T1000 (cell line): ENCODE measurements around the gene TMEM43.

ENCODE experiments used
- DNase-seq: peaks from one replicate; lab custom pipeline; 2025; ENCODE audit warnings: mixed read lengths; lab: John Stamatoyannopoulos, UW

The TMEM43 gene

GRCh38 chr3:14178247-14179113 lies 53.6 kb downstream of the TMEM43 start, which contains the start of the genes LSM3 and XPC:
Gene LSM3, plus strand, starts transcription at chr3:14178817. Its CDS starts 44 bp downstream, at chr3:14178861.
Gene XPC, minus strand, starts transcription at chr3:14178601. Its CDS starts 33 bp downstream, at chr3:14178568.
- DNase-seq: peak; percentile 99

GRCh38 chr3:14179114-14179465 lies 54.2 kb downstream of the TMEM43 start:
- DNase-seq: no peak

GRCh38 chr3:14179795-14180194 lies 54.9 kb downstream of the TMEM43 start:
- DNase-seq: no peak

- no peak for DNase-seq
Observed at GRCh38 chr3:14181253-14181652, 56.4 kb downstream of the TMEM43 start.

GRCh38 chr3:14183015-14183577 lies 58.2 kb downstream of the TMEM43 start:
- no peak for DNase-seq

- no peak for DNase-seq
Observed at GRCh38 chr3:14186854-14187458, 62.1 kb downstream of the TMEM43 start.

- no peak for DNase-seq
Observed at GRCh38 chr3:14188041-14188754, 63.3 kb downstream of the TMEM43 start.
